H1 (cell line): ENCODE data around the gene PRR29. TPM values are rescaled to one million over a fixed set of nuclear protein-coding genes. Genes with fewer than 3 reads are reported as not detected.

Source experiments
- CBX8 ChIP-seq: fragments of 300-800, 300-1000 bp; sonication (generic); IDR thresholded peaks from 2 replicates; pipeline ENCODE4 v1.7.1; 2016; ENCODE audit warnings: low read depth, low read length, borderline replicate concordance
- EGR1 ChIP-seq: IDR thresholded peaks from 2 replicates; pipeline ENCODE4 v1.6.1; 2011; ENCODE audit warnings: low read depth, low read length, borderline replicate concordance
- EP300 ChIP-seq, 2 experiments: IDR thresholded peaks; 1 replicate in 1 of 2; 2 replicates in 1 of 2; pipeline ENCODE4 v1.6.1; 2011 to 2012; ENCODE audit warnings: low read depth in 2 of 2, low read length in 2 of 2, mild to moderate bottlenecking in 2 of 2, borderline replicate concordance in 1 of 2, inconsistent platforms in 1 of 2, moderate library complexity in 1 of 2
- FOSL1 ChIP-seq: IDR thresholded peaks from 2 replicates; pipeline ENCODE4 v1.6.1; 2011; ENCODE audit warnings: mild to moderate bottlenecking, low read depth, low read length, moderate library complexity; ENCODE audit not compliant: insufficient read depth
- GABPA ChIP-seq: IDR thresholded peaks from 2 replicates; pipeline ENCODE4 v1.6.1; 2011; ENCODE audit warnings: mild to moderate bottlenecking, low read length, moderate library complexity, borderline replicate concordance; ENCODE audit not compliant: insufficient read depth
- HDAC6 ChIP-seq: IDR thresholded peaks from one replicate; pipeline ENCODE4 v1.7.1; 2012; ENCODE audit warnings: low read depth, mild to moderate bottlenecking, inconsistent platforms, low read length, moderate library complexity
- KDM1A ChIP-seq: fragments of 200-600, 300-600 bp; sonication (generic); IDR thresholded peaks from 2 replicates; pipeline ENCODE4 v1.7.1; 2016; ENCODE audit warnings: mild to moderate bottlenecking, low read length, borderline replicate concordance
- KDM5A ChIP-seq: fragments of 200-600 bp; IDR thresholded peaks from 2 replicates; pipeline ENCODE4 v1.7.1; 2012; ENCODE audit warnings: mild to moderate bottlenecking, low read length, inconsistent platforms, mixed read lengths
- MAFK ChIP-seq: IDR thresholded peaks from 2 replicates; pipeline ENCODE4 v1.6.1; 2012; ENCODE audit warnings: low read depth, mild to moderate bottlenecking, improper control_type of control experiment, low read length
- PHF8 ChIP-seq: fragments of 200-600 bp; sonication (generic); conservative IDR thresholded peaks from 2 replicates; pipeline ENCODE4 v1.7.1; 2012; ENCODE audit warnings: low read depth, mild to moderate bottlenecking, inconsistent platforms, low read length, moderate library complexity
- POLR2A ChIP-seq, 2 experiments: IDR thresholded peaks; 1 replicate in 1 of 2; 2 replicates in 1 of 2; pipeline ENCODE4 v1.6.1; 2011; ENCODE audit warnings: low read depth in 2 of 2, low read length in 2 of 2, mild to moderate bottlenecking in 2 of 2; ENCODE audit errors: control extremely low read depth in 1 of 2
- POU5F1 ChIP-seq: IDR thresholded peaks from 2 replicates; pipeline ENCODE4 v1.6.1; 2011; ENCODE audit warnings: low read depth, mild to moderate bottlenecking, low read length, moderate library complexity
- RAD21 ChIP-seq, 2 experiments: IDR thresholded peaks in 1 of 2; conservative IDR thresholded peaks in 1 of 2; 2 replicates each; pipeline ENCODE4 v1.6.1; 2011; ENCODE audit warnings: low read depth in 2 of 2, low read length in 2 of 2, improper control_type of control experiment in 1 of 2, inconsistent platforms in 1 of 2, mild to moderate bottlenecking in 1 of 2, moderate library complexity in 1 of 2
- RFX5 ChIP-seq: IDR thresholded peaks from 2 replicates; pipeline ENCODE4 v1.6.1; 2011; ENCODE audit warnings: low read depth, low read length, improper control_type of control experiment, borderline replicate concordance
- TAF7 ChIP-seq: optimal IDR thresholded peaks from 2 replicates; pipeline ENCODE3; 2011; ENCODE audit warnings: low read depth, mild to moderate bottlenecking, inconsistent platforms, low read length, moderate library complexity, borderline replicate concordance
- polyA plus RNA-seq, 7 experiments: library from polyadenylated mRNA; depleted of rRNA in 3 of 7; stranded (reverse) in 5 of 7; unstranded in 2 of 7; fragments of >200 nt in 5 of 7; fragments of 200-250 nt in 2 of 7; gene quantifications; 1 replicate in 5 of 7; 2 replicates in 1 of 7; 4 replicates in 1 of 7; pipeline versions ENCODE4 v1.2.1 to v1.2.3, GENCODE V29; 2011 to 2013; ENCODE audit warnings: missing spikeins in 2 of 7, mixed read lengths in 2 of 7
- total RNA-seq: library from RNA; stranded (reverse); fragmentation: NEBNext Ultra II Directional; extraction: Animal tissue kit (Norgen Biotek cat#: 25700); gene quantifications from 2 replicates; pipeline ENCODE4 v1.2.1, GENCODE V29; 2021
- TF ChIP-seq, protein P1 (sequence below), 3 experiments: IDR thresholded peaks; 1 replicate in 2 of 3; 2 replicates in 1 of 3; pipeline versions ENCODE4 v1.5.1 to v1.6.1; 2011; ENCODE audit warnings: low read length in 3 of 3, mild to moderate bottlenecking in 3 of 3, inconsistent platforms in 2 of 3, low read depth in 1 of 3, moderate library complexity in 1 of 3; ENCODE audit not compliant: insufficient read depth in 1 of 3; ENCODE audit errors: control extremely low read depth in 1 of 3
- TF ChIP-seq, protein P2 (sequence below): IDR thresholded peaks from 2 replicates; pipeline ENCODE4 v1.6.1; 2011; ENCODE audit warnings: low read depth, mild to moderate bottlenecking, low read length; ENCODE audit not compliant: insufficient read depth
- TF ChIP-seq, protein P3 (sequence below): IDR thresholded peaks from 2 replicates; pipeline ENCODE4 v1.6.1; 2012; ENCODE audit warnings: inconsistent platforms
- TF ChIP-seq, protein P4 (sequence below): IDR thresholded peaks from 2 replicates; pipeline ENCODE4 v1.6.1; 2012; ENCODE audit warnings: inconsistent platforms

The PRR29 gene
- total and polyA plus RNA-seq, 2 of the 8 experiments (the other 6 are each of a cell fraction or from before 2014, with no cell fraction given): 0.67 to 0.83 TPM

DNA sequence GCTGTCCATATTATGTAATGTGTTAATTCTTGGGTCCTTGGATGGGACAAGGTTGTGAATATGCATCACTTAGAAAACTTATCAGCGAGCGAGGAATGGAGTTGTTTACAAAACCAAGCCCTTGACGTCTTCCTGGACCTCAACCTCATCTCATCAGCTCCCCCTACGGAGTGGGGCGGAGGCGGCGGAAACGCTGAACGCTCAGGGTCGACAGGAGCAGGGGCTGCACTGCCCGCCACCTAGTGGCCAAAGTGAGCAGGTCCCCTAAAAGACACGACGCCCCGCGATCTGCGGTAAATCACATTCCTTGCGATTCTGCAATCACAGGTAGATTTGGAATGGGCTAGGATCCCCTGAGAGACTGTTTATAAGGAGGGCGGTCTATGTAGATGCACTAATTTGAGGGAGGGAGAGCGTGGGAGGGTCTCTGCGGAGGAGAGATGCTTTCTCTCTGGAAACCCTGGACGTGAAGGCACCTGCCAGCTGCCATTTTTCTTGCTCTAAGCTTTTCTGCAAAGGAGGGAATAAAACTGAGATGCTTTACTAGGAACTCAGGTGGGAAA is 27.7 kb downstream of the PRR29 start (continued):
- TF ChIP-seq, protein P1, sequence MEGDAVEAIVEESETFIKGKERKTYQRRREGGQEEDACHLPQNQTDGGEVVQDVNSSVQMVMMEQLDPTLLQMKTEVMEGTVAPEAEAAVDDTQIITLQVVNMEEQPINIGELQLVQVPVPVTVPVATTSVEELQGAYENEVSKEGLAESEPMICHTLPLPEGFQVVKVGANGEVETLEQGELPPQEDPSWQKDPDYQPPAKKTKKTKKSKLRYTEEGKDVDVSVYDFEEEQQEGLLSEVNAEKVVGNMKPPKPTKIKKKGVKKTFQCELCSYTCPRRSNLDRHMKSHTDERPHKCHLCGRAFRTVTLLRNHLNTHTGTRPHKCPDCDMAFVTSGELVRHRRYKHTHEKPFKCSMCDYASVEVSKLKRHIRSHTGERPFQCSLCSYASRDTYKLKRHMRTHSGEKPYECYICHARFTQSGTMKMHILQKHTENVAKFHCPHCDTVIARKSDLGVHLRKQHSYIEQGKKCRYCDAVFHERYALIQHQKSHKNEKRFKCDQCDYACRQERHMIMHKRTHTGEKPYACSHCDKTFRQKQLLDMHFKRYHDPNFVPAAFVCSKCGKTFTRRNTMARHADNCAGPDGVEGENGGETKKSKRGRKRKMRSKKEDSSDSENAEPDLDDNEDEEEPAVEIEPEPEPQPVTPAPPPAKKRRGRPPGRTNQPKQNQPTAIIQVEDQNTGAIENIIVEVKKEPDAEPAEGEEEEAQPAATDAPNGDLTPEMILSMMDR (IDR thresholded peaks at IDR 0.05; ENCODE audit: control extremely low read depth in 1 of 3, insufficient read depth in 1 of 3, low read depth in 1 of 3, low read length in 3 of 3): peak; percentile 94 to 99 (median 99)
- TF ChIP-seq GABPA: peak; percentile 58; the same call in 1 of the 2 replicates
- no peak for TF ChIP-seq POU5F1
- no peak for TF ChIP-seq PHF8
- peak; percentile 60; the same call in 1 of the 2 replicates for TF ChIP-seq KDM1A
- TF ChIP-seq, protein P2, sequence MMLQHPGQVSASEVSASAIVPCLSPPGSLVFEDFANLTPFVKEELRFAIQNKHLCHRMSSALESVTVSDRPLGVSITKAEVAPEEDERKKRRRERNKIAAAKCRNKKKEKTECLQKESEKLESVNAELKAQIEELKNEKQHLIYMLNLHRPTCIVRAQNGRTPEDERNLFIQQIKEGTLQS: peak; percentile 55; the same call in 1 of the 2 replicates
- peak; percentile 71 to 78 for TF ChIP-seq RAD21 (IDR thresholded peaks at IDR 0.05 in 1 of 2, conservative IDR thresholded peaks at IDR 0.05 in 1 of 2; ENCODE audit: low read depth in 2 of 2, low read length in 2 of 2)
- peak in 1 of 2 experiments; percentile 34; a peak in 1 of 3 replicates for TF ChIP-seq EP300 (IDR thresholded peaks at IDR 0.05; ENCODE audit: borderline replicate concordance in 1 of 2, low read depth in 2 of 2, low read length in 2 of 2)
- TF ChIP-seq, protein P3, sequence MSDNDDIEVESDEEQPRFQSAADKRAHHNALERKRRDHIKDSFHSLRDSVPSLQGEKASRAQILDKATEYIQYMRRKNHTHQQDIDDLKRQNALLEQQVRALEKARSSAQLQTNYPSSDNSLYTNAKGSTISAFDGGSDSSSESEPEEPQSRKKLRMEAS: 0 out of 2 replicates have a peak, but pooled peaks have one; percentile 27
- TF ChIP-seq KDM5A: no peak
- TF ChIP-seq HDAC6: no peak
- no peak for TF ChIP-seq MAFK
- TF ChIP-seq CBX8: no peak
- TF ChIP-seq, protein P4, sequence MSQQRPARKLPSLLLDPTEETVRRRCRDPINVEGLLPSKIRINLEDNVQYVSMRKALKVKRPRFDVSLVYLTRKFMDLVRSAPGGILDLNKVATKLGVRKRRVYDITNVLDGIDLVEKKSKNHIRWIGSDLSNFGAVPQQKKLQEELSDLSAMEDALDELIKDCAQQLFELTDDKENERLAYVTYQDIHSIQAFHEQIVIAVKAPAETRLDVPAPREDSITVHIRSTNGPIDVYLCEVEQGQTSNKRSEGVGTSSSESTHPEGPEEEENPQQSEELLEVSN: peak; percentile 36; the same call in 1 of the 2 replicates
- no peak for TF ChIP-seq EGR1
- TF ChIP-seq POLR2A (IDR thresholded peaks at IDR 0.05; ENCODE audit: control extremely low read depth in 1 of 2, low read depth in 2 of 2, low read length in 2 of 2): no peak
- TF ChIP-seq FOSL1: no peak
- no peak for TF ChIP-seq TAF7
- TF ChIP-seq RFX5: no peak
